HG03175 (cell line): ENCODE data around the gene HS3ST3B1.

ENCODE experiments used
- ATAC-seq: cut with Tn5 transposase; IDR thresholded peaks from one replicate; pipeline ENCODE4 v1.9.1; 2021; ENCODE audit warnings: mild to moderate bottlenecking, moderate library complexity; ENCODE audit not compliant: unreplicated experiment

HS3ST3B1 gene

GRCh38 chr17:14351493-14351892, 50.6 kb downstream of the HS3ST3B1 start:
- ATAC-seq = peak; percentile 93

GRCh38 chr17:14352136-14352535, 51.3 kb downstream of the HS3ST3B1 start:
- ATAC-seq = no peak

GRCh38 chr17:14353861-14354474, 53.1 kb downstream of the HS3ST3B1 start:
- ATAC-seq = no peak

- ATAC-seq = no peak
These were observed 53.9 kb downstream of the HS3ST3B1 start for GRCh38 chr17:14354807-14355206.

- ATAC-seq = no peak
These were observed 54.7 kb downstream of the HS3ST3B1 start for GRCh38 chr17:14355556-14355955.

GRCh38 chr17:14359163-14360020, 58.5 kb downstream of the HS3ST3B1 start:
- peak; percentile 97 for ATAC-seq

GRCh38 chr17:14360856-14361255, 60.0 kb downstream of the HS3ST3B1 start:
- no peak for ATAC-seq

- no peak for ATAC-seq
These were observed 60.6 kb downstream of the HS3ST3B1 start for GRCh38 chr17:14361470-14361869.

GRCh38 chr17:14361945-14362508, 61.1 kb downstream of the HS3ST3B1 start:
- ATAC-seq = no peak

GRCh38 chr17:14366199-14366598, 65.3 kb downstream of the HS3ST3B1 start:
- no peak for ATAC-seq

GRCh38 chr17:14372461-14372860, 71.6 kb downstream of the HS3ST3B1 start:
- ATAC-seq = no peak

GRCh38 chr17:14372905-14373613, 72.2 kb downstream of the HS3ST3B1 start:
- no peak for ATAC-seq

- ATAC-seq = no peak
These were observed 72.9 kb downstream of the HS3ST3B1 start for GRCh38 chr17:14373614-14374259.

GRCh38 chr17:14374268-14374667, 73.4 kb downstream of the HS3ST3B1 start:
- ATAC-seq = no peak

GRCh38 chr17:14376666-14377065, 75.8 kb downstream of the HS3ST3B1 start:
- no peak for ATAC-seq

- no peak for ATAC-seq
These were observed 80.7 kb downstream of the HS3ST3B1 start for GRCh38 chr17:14381606-14382005.

- no peak for ATAC-seq
These were observed 86.2 kb downstream of the HS3ST3B1 start for GRCh38 chr17:14387036-14387435.

- no peak for ATAC-seq
These were observed 88.8 kb downstream of the HS3ST3B1 start for GRCh38 chr17:14389681-14390080.

- ATAC-seq = no peak
These were observed 92.8 kb downstream of the HS3ST3B1 start for GRCh38 chr17:14393723-14394122.

- ATAC-seq = no peak
These were observed 94.4 kb downstream of the HS3ST3B1 start for GRCh38 chr17:14395255-14395654.

GRCh38 chr17:14396547-14396946, 95.7 kb downstream of the HS3ST3B1 start:
- no peak for ATAC-seq
